ENCODE data around the gene SMPDL3A.

DNA sequence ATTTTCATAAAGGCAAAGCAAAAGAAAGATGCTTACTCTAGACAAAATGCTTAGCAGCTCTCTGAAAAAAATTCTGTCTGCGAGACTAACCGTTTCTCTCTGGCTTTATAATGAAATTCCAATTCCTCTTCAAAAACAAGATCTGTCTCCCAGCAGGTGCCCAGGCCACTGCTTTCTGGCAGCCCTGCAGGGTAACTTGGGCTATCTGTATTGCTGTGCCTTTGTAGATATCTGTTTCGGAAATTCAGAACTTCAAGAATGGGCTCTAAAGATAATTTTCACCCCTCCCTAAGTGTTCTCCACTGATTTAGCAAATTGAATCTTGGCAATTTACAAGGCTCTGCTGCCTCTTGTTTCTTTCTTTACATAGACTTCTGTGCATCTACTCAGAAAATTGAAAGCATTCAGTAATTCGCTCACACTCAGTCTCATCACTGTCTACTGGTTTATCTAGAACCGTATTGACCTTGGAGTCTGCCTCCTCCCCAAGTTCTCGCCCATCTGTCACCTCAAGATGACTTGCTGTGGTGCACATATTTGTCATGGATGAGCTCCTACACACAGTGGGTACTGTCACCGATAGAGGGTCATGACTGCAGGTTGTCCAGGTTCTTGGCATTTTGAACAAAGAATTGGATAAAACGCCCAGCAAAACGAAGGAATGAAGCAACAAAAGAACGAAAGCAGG, 35.9 kb upstream of the SMPDL3A start:
- TF ChIP-seq, protein P1, sequence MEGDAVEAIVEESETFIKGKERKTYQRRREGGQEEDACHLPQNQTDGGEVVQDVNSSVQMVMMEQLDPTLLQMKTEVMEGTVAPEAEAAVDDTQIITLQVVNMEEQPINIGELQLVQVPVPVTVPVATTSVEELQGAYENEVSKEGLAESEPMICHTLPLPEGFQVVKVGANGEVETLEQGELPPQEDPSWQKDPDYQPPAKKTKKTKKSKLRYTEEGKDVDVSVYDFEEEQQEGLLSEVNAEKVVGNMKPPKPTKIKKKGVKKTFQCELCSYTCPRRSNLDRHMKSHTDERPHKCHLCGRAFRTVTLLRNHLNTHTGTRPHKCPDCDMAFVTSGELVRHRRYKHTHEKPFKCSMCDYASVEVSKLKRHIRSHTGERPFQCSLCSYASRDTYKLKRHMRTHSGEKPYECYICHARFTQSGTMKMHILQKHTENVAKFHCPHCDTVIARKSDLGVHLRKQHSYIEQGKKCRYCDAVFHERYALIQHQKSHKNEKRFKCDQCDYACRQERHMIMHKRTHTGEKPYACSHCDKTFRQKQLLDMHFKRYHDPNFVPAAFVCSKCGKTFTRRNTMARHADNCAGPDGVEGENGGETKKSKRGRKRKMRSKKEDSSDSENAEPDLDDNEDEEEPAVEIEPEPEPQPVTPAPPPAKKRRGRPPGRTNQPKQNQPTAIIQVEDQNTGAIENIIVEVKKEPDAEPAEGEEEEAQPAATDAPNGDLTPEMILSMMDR (IDR thresholded peaks at IDR 0.05) = no peak
- TF ChIP-seq POLR2AphosphoS5 (IDR thresholded peaks at IDR 0.05; ENCODE audit: low read depth, low read length) = no peak
- TF ChIP-seq, protein P2, sequence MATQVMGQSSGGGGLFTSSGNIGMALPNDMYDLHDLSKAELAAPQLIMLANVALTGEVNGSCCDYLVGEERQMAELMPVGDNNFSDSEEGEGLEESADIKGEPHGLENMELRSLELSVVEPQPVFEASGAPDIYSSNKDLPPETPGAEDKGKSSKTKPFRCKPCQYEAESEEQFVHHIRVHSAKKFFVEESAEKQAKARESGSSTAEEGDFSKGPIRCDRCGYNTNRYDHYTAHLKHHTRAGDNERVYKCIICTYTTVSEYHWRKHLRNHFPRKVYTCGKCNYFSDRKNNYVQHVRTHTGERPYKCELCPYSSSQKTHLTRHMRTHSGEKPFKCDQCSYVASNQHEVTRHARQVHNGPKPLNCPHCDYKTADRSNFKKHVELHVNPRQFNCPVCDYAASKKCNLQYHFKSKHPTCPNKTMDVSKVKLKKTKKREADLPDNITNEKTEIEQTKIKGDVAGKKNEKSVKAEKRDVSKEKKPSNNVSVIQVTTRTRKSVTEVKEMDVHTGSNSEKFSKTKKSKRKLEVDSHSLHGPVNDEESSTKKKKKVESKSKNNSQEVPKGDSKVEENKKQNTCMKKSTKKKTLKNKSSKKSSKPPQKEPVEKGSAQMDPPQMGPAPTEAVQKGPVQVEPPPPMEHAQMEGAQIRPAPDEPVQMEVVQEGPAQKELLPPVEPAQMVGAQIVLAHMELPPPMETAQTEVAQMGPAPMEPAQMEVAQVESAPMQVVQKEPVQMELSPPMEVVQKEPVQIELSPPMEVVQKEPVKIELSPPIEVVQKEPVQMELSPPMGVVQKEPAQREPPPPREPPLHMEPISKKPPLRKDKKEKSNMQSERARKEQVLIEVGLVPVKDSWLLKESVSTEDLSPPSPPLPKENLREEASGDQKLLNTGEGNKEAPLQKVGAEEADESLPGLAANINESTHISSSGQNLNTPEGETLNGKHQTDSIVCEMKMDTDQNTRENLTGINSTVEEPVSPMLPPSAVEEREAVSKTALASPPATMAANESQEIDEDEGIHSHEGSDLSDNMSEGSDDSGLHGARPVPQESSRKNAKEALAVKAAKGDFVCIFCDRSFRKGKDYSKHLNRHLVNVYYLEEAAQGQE (IDR thresholded peaks at IDR 0.05; ENCODE audit: insufficient read depth in 1 of 2, low read depth in 2 of 2, low read length in 1 of 2) = no peak
- no peak for TF ChIP-seq TCF7L2 (IDR thresholded peaks at IDR 0.05; ENCODE audit: low read depth, low read length)

Data from Panc1 (cell line).